Measurements from ENCODE around the gene DMRT2.

DNA sequence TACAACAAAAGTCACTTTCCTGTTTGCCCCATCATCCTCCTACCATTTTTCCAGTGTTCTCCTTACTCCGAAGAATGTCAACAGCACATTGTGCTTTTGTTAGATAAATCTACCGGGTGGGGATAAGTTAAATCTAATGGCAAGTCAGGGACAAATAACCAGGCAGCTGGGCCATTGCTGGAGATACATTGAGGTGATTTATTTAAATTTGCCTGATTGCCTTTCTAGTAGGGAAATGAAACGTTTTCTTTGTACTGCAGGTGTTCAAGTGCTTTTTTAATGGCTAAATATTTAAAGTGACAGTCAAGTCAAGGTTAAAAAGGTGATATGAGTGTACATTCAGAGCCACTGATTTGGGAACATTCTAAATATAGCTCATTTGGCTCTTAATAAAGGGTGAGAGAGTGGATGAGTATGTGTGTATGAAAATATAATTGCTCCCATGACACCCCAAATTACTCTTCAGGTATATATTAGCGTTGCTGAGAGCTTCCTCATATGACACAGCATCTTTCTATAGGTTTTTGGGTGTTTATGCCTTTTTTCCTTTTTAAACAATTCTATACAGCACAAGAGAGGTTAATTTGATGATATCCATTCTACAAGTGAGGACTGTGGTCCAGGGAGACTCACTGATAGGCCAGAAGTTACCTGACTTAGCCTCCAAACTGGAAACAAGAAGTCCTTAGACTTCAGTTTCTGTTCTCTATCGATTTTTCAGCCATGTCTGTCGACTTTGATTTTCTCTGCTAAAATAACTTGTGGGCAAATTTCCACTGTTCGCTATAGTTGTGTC lies 51.9 kb downstream of the DMRT2 start:
- TF ChIP-seq, protein P1, sequence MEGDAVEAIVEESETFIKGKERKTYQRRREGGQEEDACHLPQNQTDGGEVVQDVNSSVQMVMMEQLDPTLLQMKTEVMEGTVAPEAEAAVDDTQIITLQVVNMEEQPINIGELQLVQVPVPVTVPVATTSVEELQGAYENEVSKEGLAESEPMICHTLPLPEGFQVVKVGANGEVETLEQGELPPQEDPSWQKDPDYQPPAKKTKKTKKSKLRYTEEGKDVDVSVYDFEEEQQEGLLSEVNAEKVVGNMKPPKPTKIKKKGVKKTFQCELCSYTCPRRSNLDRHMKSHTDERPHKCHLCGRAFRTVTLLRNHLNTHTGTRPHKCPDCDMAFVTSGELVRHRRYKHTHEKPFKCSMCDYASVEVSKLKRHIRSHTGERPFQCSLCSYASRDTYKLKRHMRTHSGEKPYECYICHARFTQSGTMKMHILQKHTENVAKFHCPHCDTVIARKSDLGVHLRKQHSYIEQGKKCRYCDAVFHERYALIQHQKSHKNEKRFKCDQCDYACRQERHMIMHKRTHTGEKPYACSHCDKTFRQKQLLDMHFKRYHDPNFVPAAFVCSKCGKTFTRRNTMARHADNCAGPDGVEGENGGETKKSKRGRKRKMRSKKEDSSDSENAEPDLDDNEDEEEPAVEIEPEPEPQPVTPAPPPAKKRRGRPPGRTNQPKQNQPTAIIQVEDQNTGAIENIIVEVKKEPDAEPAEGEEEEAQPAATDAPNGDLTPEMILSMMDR (conservative IDR thresholded peaks at IDR 0.05; ENCODE audit: low read length) = no peak
- no peak for TF ChIP-seq EZH2phosphoT487 (IDR thresholded peaks at IDR 0.05; ENCODE audit: borderline replicate concordance, low read depth, low read length)

All from OCI-LY7 (cell line).